HepG2 (cell line): ENCODE measurements around the gene ZNF83. TPM values are rescaled to one million over a fixed set of nuclear protein-coding genes. Genes with fewer than 3 reads are reported as not detected.

Experiments
- ATAC-seq: fragments of 200-7000 bp; cut with Tn5 transposase; 3 replicates; pipeline ENCODE4 v1.9.1; 2020; ENCODE audit warnings: mild to moderate bottlenecking, moderate library complexity
- BruUV-seq: library from RNA; stranded (reverse); fragments of 400-500 nt; replicated peaks from 2 replicates; lab custom pipeline; 2021; lab: Mats Ljungman, UMichigan
- CTCF ChIA-PET: fragments of 300-600 bp; formaldehyde crosslinking; extraction: SDS; loops from one replicate; lab custom pipeline; 2021; ENCODE audit warnings: low total read pairs, inconsistent platforms, low intra/inter-chr PET ratio; lab: Yijun Ruan, JAX
- POLR2A ChIA-PET: fragments of 350-600 bp; sonication (Branson Sonifier 250); formaldehyde crosslinking; loops from one replicate; lab custom pipeline; 2020; ENCODE audit warnings: antibody characterized with exemption, inconsistent platforms; lab: Yijun Ruan, JAX
- DNase-seq: peaks from one replicate; pipeline ENCODE4 v3.0.0-alpha.2; 2015; ENCODE audit warnings: low spot score
- FAIRE-seq: peaks from 3 replicates; lab custom pipeline; 2011; peaks lifted over from hg19 to GRCh38; lab: Jason Lieb, UNC
- H2AFZ ChIP-seq: one replicate; pipeline ENCODE4 v1.6.1; 2011; ENCODE audit warnings: low read length, inconsistent platforms
- H3K27ac ChIP-seq: fragments of 300-600 bp; 3 replicates; pipeline ENCODE4 v1.8.0; 2011; ENCODE audit warnings: mixed run types, mild to moderate bottlenecking, mixed read lengths, low read length, inconsistent platforms; ENCODE audit not compliant: insufficient read depth; ENCODE audit errors: extremely low read length
- H3K27me3 ChIP-seq, 2 experiments: fragments of 200-600 bp in 1 of 2; 2 replicates in 1 of 2; 3 replicates in 1 of 2; pipeline versions ENCODE4 v1.6.0 to v1.8.0; 2011; ENCODE audit warnings: low read length in 2 of 2, mild to moderate bottlenecking in 2 of 2, moderate library complexity in 2 of 2, inconsistent platforms in 1 of 2; ENCODE audit not compliant: insufficient read depth in 2 of 2, control insufficient read depth in 1 of 2
- H3K36me3 ChIP-seq, 2 experiments: fragments of 200-600 bp in 1 of 2; replicated peaks in 1 of 2; 2 replicates in 1 of 2; 3 replicates in 1 of 2; pipeline versions ENCODE4 v1.5.1 to v1.8.0; 2011; ENCODE audit warnings: low read length in 2 of 2, inconsistent platforms in 1 of 2; ENCODE audit not compliant: insufficient read depth in 2 of 2, control insufficient read depth in 1 of 2
- H3K4me1 ChIP-seq: 2 replicates; pipeline ENCODE4 v1.5.1; 2012; ENCODE audit warnings: low read length, inconsistent platforms; ENCODE audit not compliant: insufficient read depth
- H3K4me2 ChIP-seq: 2 replicates; pipeline ENCODE4 v1.6.0; 2011; ENCODE audit warnings: low read depth, low read length, inconsistent platforms
- H3K4me3 ChIP-seq, 3 experiments: fragments of 200-600 bp in 1 of 3; sonication (generic), shearing (Covaris generic) in 1 of 3; replicated peaks in 1 of 3; 2 replicates each; pipeline ENCODE4 v1.5.1; 2011 to 2016; ENCODE audit warnings: low read length in 3 of 3, inconsistent platforms in 2 of 3, low read depth in 2 of 3, mild to moderate bottlenecking in 2 of 3, control low read depth in 1 of 3, mixed read lengths in 1 of 3; ENCODE audit not compliant: insufficient read depth in 1 of 3
- H3K79me2 ChIP-seq: one replicate; pipeline ENCODE4 v1.6.1; 2011; ENCODE audit warnings: low read length, inconsistent platforms; ENCODE audit not compliant: insufficient read depth
- H3K9ac ChIP-seq: 2 replicates; pipeline ENCODE4 v1.6.0; 2011; ENCODE audit warnings: mild to moderate bottlenecking, low read depth, low read length, inconsistent platforms; ENCODE audit not compliant: insufficient read depth
- H3K9me3 ChIP-seq: 2 replicates; pipeline ENCODE4 v1.5.1; 2012; ENCODE audit warnings: mild to moderate bottlenecking, low read length
- H4K20me1 ChIP-seq: 2 replicates; pipeline ENCODE4 v1.6.0; 2011; ENCODE audit warnings: inconsistent platforms, mild to moderate bottlenecking, low read length, moderate library complexity; ENCODE audit not compliant: insufficient read depth
- BCL6 ChIP-seq: IDR thresholded peaks from 2 replicates; pipeline ENCODE4 v1.6.1; 2016; ENCODE audit warnings: missing genetic modification reagents, missing compliant biosample characterization
- CCAR2 ChIP-seq: fragments of 200-400 bp; formaldehyde crosslinking; optimal IDR thresholded peaks from 2 replicates; pipeline ENCODE3; 2018; ENCODE audit warnings: low read depth, mild to moderate bottlenecking, low read length, moderate library complexity
- CEBPG ChIP-seq: IDR thresholded peaks from 2 replicates; pipeline ENCODE4 v1.6.1; 2016
- ETV5 ChIP-seq: IDR thresholded peaks from 2 replicates; pipeline ENCODE4 v1.6.1; 2018; ENCODE audit warnings: missing biosample characterization, missing genetic modification reagents, inconsistent platforms, borderline replicate concordance
- HNRNPH1 ChIP-seq: fragments of 200-400 bp; formaldehyde crosslinking; optimal IDR thresholded peaks from 2 replicates; pipeline ENCODE3; 2017; ENCODE audit warnings: mild to moderate bottlenecking, low read depth, low read length
- PAWR ChIP-seq: sonication (generic); formaldehyde crosslinking; IDR thresholded peaks from 2 replicates; pipeline ENCODE4 v1.4.0; 2020; ENCODE audit warnings: missing genetic modification reagents, mild to moderate bottlenecking, borderline replicate concordance
- PCBP1 ChIP-seq: fragments of 200-400 bp; formaldehyde crosslinking; IDR thresholded peaks from 2 replicates; pipeline ENCODE4 v1.6.1; 2017; ENCODE audit warnings: mild to moderate bottlenecking, low read depth, low read length, borderline replicate concordance
- PHF20 ChIP-seq: sonication (generic); formaldehyde crosslinking; IDR thresholded peaks from 2 replicates; pipeline ENCODE4 v1.5.0; 2020; ENCODE audit warnings: mild to moderate bottlenecking, missing genetic modification reagents
- PHF5A ChIP-seq: IDR thresholded peaks from one replicate; pipeline ENCODE4 v1.6.1; 2018; ENCODE audit warnings: low read depth, missing genetic modification reagents; ENCODE audit not compliant: unreplicated experiment
- REL ChIP-seq: sonication (generic); formaldehyde crosslinking; conservative IDR thresholded peaks from 2 replicates; pipeline ENCODE4 v1.8.0; 2022; ENCODE audit warnings: mild to moderate bottlenecking, missing genetic modification reagents, moderate library complexity
- ZBTB14 ChIP-seq: sonication (generic); formaldehyde crosslinking; IDR thresholded peaks from 2 replicates; pipeline ENCODE4 v1.4.0; 2020; ENCODE audit warnings: missing genetic modification reagents
- ZNF367 ChIP-seq: sonication (generic); formaldehyde crosslinking; IDR thresholded peaks from 2 replicates; pipeline ENCODE4 v1.4.0; 2020; ENCODE audit warnings: missing genetic modification reagents, borderline replicate concordance
- ZNF430 ChIP-seq: sonication (generic); formaldehyde crosslinking; IDR thresholded peaks from 2 replicates; pipeline ENCODE4 v1.9.0; 2021; ENCODE audit warnings: mild to moderate bottlenecking, missing genetic modification reagents
- ZNF503 ChIP-seq: sonication (generic); formaldehyde crosslinking; IDR thresholded peaks from 2 replicates; pipeline ENCODE4 v1.4.0; 2020; ENCODE audit warnings: missing genetic modification reagents
- ZNF615 ChIP-seq: sonication (generic); formaldehyde crosslinking; IDR thresholded peaks from 2 replicates; pipeline ENCODE4 v1.5.0; 2020; ENCODE audit warnings: mild to moderate bottlenecking, missing genetic modification reagents, borderline replicate concordance
- ZNF747 ChIP-seq: sonication (generic); formaldehyde crosslinking; IDR thresholded peaks from 2 replicates; pipeline ENCODE4 v1.8.1; 2023; ENCODE audit warnings: missing genetic modification reagents, mild to moderate bottlenecking, borderline replicate concordance
- ZNF761 ChIP-seq: sonication (generic); formaldehyde crosslinking; conservative IDR thresholded peaks from 2 replicates; pipeline ENCODE4 v1.4.0; 2020; ENCODE audit warnings: mild to moderate bottlenecking, missing genetic modification reagents
- WGBS: methylation state at CpG from one replicate; pipeline ENCODE4 v1.1.6; 2017; ENCODE audit warnings: low lambda C conversion rate; 5-methylcytosine and 5-hydroxymethylcytosine counted together
- in situ Hi-C: cut with HindIII; loops from 2 replicates; pipeline ENCODE4 v1.10.0; 2017; ENCODE audit warnings: low pct_unique_long_range_greater_than_20kb; ENCODE audit not compliant: extremely low pct_ligation_motif_present
- intact Hi-C: fragments of 100-400 bp; cut with micrococcal nuclease; formaldehyde crosslinking; loops from one replicate; pipeline ENCODE4 v1.10.0; 2022; ENCODE audit not compliant: unreplicated experiment
- polyA plus RNA-seq, 8 experiments: library from polyadenylated mRNA; depleted of rRNA in 3 of 8; stranded (reverse) in 7 of 8; unstranded in 1 of 8; fragments of >200 nt; fragmentation: Illumina TruSeq in 4 of 8; extraction: Trizol in 4 of 8; gene quantifications; 2 replicates each; pipeline versions ENCODE4 v1.2.1 to v1.2.3, GENCODE V29; 2011 to 2016; ENCODE audit warnings: low read depth in 4 of 8, missing spikeins in 1 of 8, mixed read lengths in 1 of 8; ENCODE audit not compliant: insufficient read depth in 1 of 8
- total RNA-seq, 5 experiments: library from RNA; depleted of rRNA; stranded (reverse); fragments of >200 nt; fragmentation: Illumina TruSeq; extraction: Trizol; gene quantifications; 2 replicates each; pipeline ENCODE4 v1.2.3, GENCODE V29; 2016; ENCODE audit warnings: low read depth in 1 of 5
- TF ChIP-seq, protein P1 (sequence below): sonication (generic); formaldehyde crosslinking; conservative IDR thresholded peaks from 2 replicates; pipeline ENCODE4 v1.8.1; 2023; ENCODE audit warnings: missing genetic modification reagents

The ZNF83 gene
- total and polyA plus RNA-seq, 2 of the 13 experiments (the other 11 are each of a cell fraction or from before 2014, with no cell fraction given) = 20.4 to 44.5 TPM

GRCh38 chr19:52666506-52666905, 28.4 kb upstream of the ZNF83 start (continued):
- TF ChIP-seq ZBTB14 (no peak), PHF20 (CRISPR knock-in tag) (no peak), HNRNPH1 (no peak), PAWR (CRISPR knock-in tag) (no peak), ZNF747 (no peak), PHF5A (CRISPR knock-in tag) (no peak), ZNF367 (CRISPR knock-in tag) (no peak), ZNF430 (no peak), ETV5 (no peak), ZNF615 (no peak)
- TF ChIP-seq, protein P1, sequence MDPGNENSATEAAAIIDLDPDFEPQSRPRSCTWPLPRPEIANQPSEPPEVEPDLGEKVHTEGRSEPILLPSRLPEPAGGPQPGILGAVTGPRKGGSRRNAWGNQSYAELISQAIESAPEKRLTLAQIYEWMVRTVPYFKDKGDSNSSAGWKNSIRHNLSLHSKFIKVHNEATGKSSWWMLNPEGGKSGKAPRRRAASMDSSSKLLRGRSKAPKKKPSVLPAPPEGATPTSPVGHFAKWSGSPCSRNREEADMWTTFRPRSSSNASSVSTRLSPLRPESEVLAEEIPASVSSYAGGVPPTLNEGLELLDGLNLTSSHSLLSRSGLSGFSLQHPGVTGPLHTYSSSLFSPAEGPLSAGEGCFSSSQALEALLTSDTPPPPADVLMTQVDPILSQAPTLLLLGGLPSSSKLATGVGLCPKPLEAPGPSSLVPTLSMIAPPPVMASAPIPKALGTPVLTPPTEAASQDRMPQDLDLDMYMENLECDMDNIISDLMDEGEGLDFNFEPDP (CRISPR knock-in tag) = no peak

- Histone ChIP-seq H4K20me1 (no peaks in the 10 kb centered on the region), H2AFZ (no peak overlapping the region), H3K9ac (no peak overlapping the region), H3K27ac (no peak overlapping the region), H3K4me2 (no peak overlapping the region), H3K9me3 (peaks cover 33% of the 10 kb centered on the region; the same call in 1 of the 2 replicates), H3K36me3 (no peaks in the 10 kb centered on the region), H3K79me2 (no peaks in the 10 kb centered on the region), H3K4me3 (no peak overlapping the region), H3K27me3 (no peaks in the 10 kb centered on the region), H3K4me1 (no peaks in the 10 kb centered on the region)
- in situ Hi-C loops (no loop called here), intact Hi-C loops (no loop called here)
- DNase-seq (no peak), FAIRE-seq (no peak), ATAC-seq (no peak)
- no peak for TF ChIP-seq ZNF761
- TF ChIP-seq BCL6 (CRISPR knock-in tag) = no peak
- no peak for TF ChIP-seq ZNF503 (CRISPR knock-in tag)
- no peak for TF ChIP-seq CEBPG
- no peak for TF ChIP-seq REL (CRISPR knock-in tag)
- TF ChIP-seq CCAR2 = no peak
- no peak for TF ChIP-seq PCBP1
- ChIA-PET CTCF (no interaction called here), POLR2A (no interaction called here)
- BruUV-seq = no TSS peak
- 77% methylated on average over 6 of the region's 6 CpGs for WGBS
These were observed 27.4 kb upstream of the ZNF83 start for GRCh38 chr19:52665529-52665928.
